Trophoblast cell (in vitro differentiated cells and primary cell): ENCODE measurements around the gene BABAM2.
A peak's percentile ranks its signal among the peaks of the same experiment; 100 is the strongest.

Experiments
- DNase-seq, 2 donors: peaks; one replicate each; pipeline ENCODE4 v3.0.0-alpha.2; 2016
- H2AFZ ChIP-seq: 2 replicates; pipeline ENCODE4 v1.6.1; 2013; ENCODE audit warnings: low read length, moderate library complexity, mild to moderate bottlenecking; ENCODE audit not compliant: insufficient read depth, poor library complexity
- H2AK5ac ChIP-seq: 2 replicates; pipeline ENCODE4 v1.6.1; 2013; ENCODE audit warnings: mild to moderate bottlenecking, low read length
- H2BK120ac ChIP-seq: 2 replicates; pipeline ENCODE4 v1.6.1; 2013; ENCODE audit warnings: low read length, mild to moderate bottlenecking, moderate library complexity; ENCODE audit not compliant: insufficient read depth, poor library complexity
- H2BK12ac ChIP-seq: 2 replicates; pipeline ENCODE4 v1.6.1; 2013; ENCODE audit warnings: mild to moderate bottlenecking, low read length, moderate library complexity
- H2BK5ac ChIP-seq: 2 replicates; pipeline ENCODE4 v1.6.1; 2013; ENCODE audit warnings: low read length, low read depth, moderate library complexity, mild to moderate bottlenecking; ENCODE audit not compliant: poor library complexity
- H3K14ac ChIP-seq: 2 replicates; pipeline ENCODE4 v1.6.1; 2013; ENCODE audit warnings: mild to moderate bottlenecking, low read length
- H3K18ac ChIP-seq: 2 replicates; pipeline ENCODE4 v1.6.1; 2013; ENCODE audit warnings: mild to moderate bottlenecking, low read length
- H3K23ac ChIP-seq: 2 replicates; pipeline ENCODE4 v1.6.1; 2013; ENCODE audit warnings: low read length
- H3K27ac ChIP-seq: 2 replicates; pipeline ENCODE4 v1.5.1; 2013; ENCODE audit warnings: low read depth, mild to moderate bottlenecking, inconsistent platforms, low read length, moderate library complexity
- H3K27me3 ChIP-seq: 2 replicates; pipeline ENCODE4 v1.6.1; 2013; ENCODE audit warnings: inconsistent platforms, mild to moderate bottlenecking, low read length, moderate library complexity; ENCODE audit not compliant: insufficient read depth
- H3K36me3 ChIP-seq, 2 experiments: 1 replicate in 1 of 2; 2 replicates in 1 of 2; pipeline ENCODE4 v1.6.1; 2013; ENCODE audit warnings: low read length in 2 of 2, mild to moderate bottlenecking in 2 of 2, moderate library complexity in 1 of 2; ENCODE audit not compliant: insufficient read depth in 2 of 2, control insufficient read depth in 1 of 2
- H3K4ac ChIP-seq: 2 replicates; pipeline ENCODE4 v1.6.1; 2013; ENCODE audit warnings: low read depth, mild to moderate bottlenecking, low read length, moderate library complexity
- H3K4me1 ChIP-seq, 2 experiments: 1 replicate in 1 of 2; 2 replicates in 1 of 2; pipeline ENCODE4 v1.6.1; 2013; ENCODE audit warnings: low read length in 2 of 2, mild to moderate bottlenecking in 2 of 2, moderate library complexity in 1 of 2; ENCODE audit not compliant: insufficient read depth in 2 of 2, control insufficient read depth in 1 of 2
- H3K4me2 ChIP-seq: 2 replicates; pipeline ENCODE4 v1.6.1; 2013; ENCODE audit warnings: inconsistent platforms, mild to moderate bottlenecking, low read length, moderate library complexity
- H3K4me3 ChIP-seq: 2 replicates; pipeline ENCODE4 v1.5.1; 2013; ENCODE audit warnings: mild to moderate bottlenecking, low read depth, low read length, inconsistent platforms
- H3K79me1 ChIP-seq: one replicate; pipeline ENCODE4 v1.6.1; 2013; ENCODE audit warnings: low read length
- H3K79me2 ChIP-seq: 2 replicates; pipeline ENCODE4 v1.6.1; 2013; ENCODE audit warnings: low read length, mild to moderate bottlenecking; ENCODE audit not compliant: control insufficient read depth, insufficient read depth, poor library complexity
- H3K9ac ChIP-seq: 2 replicates; pipeline ENCODE4 v1.6.1; 2013; ENCODE audit warnings: mild to moderate bottlenecking, low read length
- H3K9me3 ChIP-seq: 2 replicates; pipeline ENCODE4 v1.6.1; 2013; ENCODE audit warnings: low read depth, mild to moderate bottlenecking, control low read depth, inconsistent platforms, low read length; ENCODE audit not compliant: insufficient read depth
- H4K12ac ChIP-seq: 2 replicates; pipeline ENCODE4 v1.6.1; 2013; ENCODE audit warnings: low read depth, mild to moderate bottlenecking, low read length, moderate library complexity
- H4K8ac ChIP-seq: 2 replicates; pipeline ENCODE4 v1.6.1; 2013; ENCODE audit warnings: low read depth, mild to moderate bottlenecking, low read length, moderate library complexity
- H4K91ac ChIP-seq: one replicate; pipeline ENCODE4 v1.6.1; 2013; ENCODE audit warnings: low read depth, mild to moderate bottlenecking, low read length, moderate library complexity
- WGBS: extraction: QIAGEN DNeasy Blood & Tissue Kit; methylation state at CpG from one replicate; pipeline ENCODE4 v1.1.7; 2013; ENCODE audit warnings: missing lambda C conversion rate; ENCODE audit not compliant: insufficient read length, insufficient coverage; ENCODE audit errors: extremely low coverage; 5-methylcytosine and 5-hydroxymethylcytosine counted together

BABAM2 gene

GRCh38 chr2:28174211-28174610 is 283.7 kb downstream of the BABAM2 start:
- Histone ChIP-seq H3K79me1 (peaks cover 7% of the 10 kb centered on the region), H3K23ac (no peak overlapping the region), H2AK5ac (no peak overlapping the region), H3K18ac (no peak overlapping the region), H3K4ac (no peak overlapping the region), H4K12ac (no peak overlapping the region), H3K9ac (no peak overlapping the region), H3K4me1 (peaks cover 4 to 5% of the 10 kb centered on the region in 2 experiments), H2BK12ac (no peak overlapping the region), H3K79me2 (no peaks in the 10 kb centered on the region), H2BK120ac (no peak overlapping the region), H4K8ac (no peak overlapping the region), H3K9me3 (no peaks in the 10 kb centered on the region), H3K4me3 (no peak overlapping the region), H3K27me3 (no peaks in the 10 kb centered on the region), H2BK5ac (no peak overlapping the region), H2AFZ (no peak overlapping the region), H3K36me3 (no peaks in the 10 kb centered on the region), H3K4me2 (no peak overlapping the region), H4K91ac (no peak overlapping the region), H3K14ac (no peak overlapping the region), H3K27ac (no peak overlapping the region)
- no peak for DNase-seq
- WGBS, result no CpG with 5 or more reads among the region's 4 CpGs

- no peak overlapping the region for H4K8ac ChIP-seq
- H3K14ac ChIP-seq, result no peak overlapping the region
- no peak overlapping the region for H2AFZ ChIP-seq
- no peak overlapping the region for H3K9ac ChIP-seq
- H2BK120ac ChIP-seq, result no peak overlapping the region
- H3K23ac ChIP-seq, result no peak overlapping the region
- H3K27ac ChIP-seq, result no peak overlapping the region
- no peaks in the 10 kb centered on the region for H3K9me3 ChIP-seq
- no peak overlapping the region for H3K18ac ChIP-seq
- no peak overlapping the region for H2BK12ac ChIP-seq
- no peak overlapping the region for H4K91ac ChIP-seq
- DNase-seq, result peak; percentile 27 to 41
- no peak overlapping the region for H3K4me2 ChIP-seq
- no peaks in the 10 kb centered on the region for H3K79me2 ChIP-seq
- H3K4ac ChIP-seq, result no peak overlapping the region
- WGBS, result no CpG with 5 or more reads among the region's 3 CpGs
- no peak overlapping the region for H3K4me3 ChIP-seq
- no peak overlapping the region for H2AK5ac ChIP-seq
- H4K12ac ChIP-seq, result no peak overlapping the region
- peaks cover 7% of the 10 kb centered on the region for H3K79me1 ChIP-seq
- H3K27me3 ChIP-seq, result no peaks in the 10 kb centered on the region
- no peak overlapping the region for H2BK5ac ChIP-seq
- H3K4me1 ChIP-seq, result peaks cover 4 to 5% of the 10 kb centered on the region in 2 experiments
- H3K36me3 ChIP-seq, result no peaks in the 10 kb centered on the region
These were observed 284.5 kb downstream of the BABAM2 start for GRCh38 chr2:28175028-28175427.

DNA sequence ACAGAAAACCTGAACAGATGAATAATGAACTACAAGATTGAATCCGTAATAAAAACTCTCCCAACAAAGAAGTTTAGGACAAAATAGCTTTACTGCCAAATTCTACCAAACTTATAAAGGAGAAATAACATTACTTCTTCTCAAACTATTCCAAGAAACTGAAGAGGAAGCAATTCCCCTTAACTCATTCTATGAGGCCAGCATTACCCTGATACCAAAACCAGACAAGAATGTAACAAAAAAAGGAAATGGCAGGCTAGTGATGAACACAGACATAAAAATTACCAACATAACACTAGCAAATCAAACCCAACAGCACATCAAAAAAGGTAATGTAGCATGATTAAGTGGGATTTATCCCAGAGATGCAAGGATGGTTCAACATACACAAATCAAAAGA is 288.4 kb downstream of the BABAM2 start:
- Histone ChIP-seq H4K8ac (no peak overlapping the region), H3K79me1 (no peaks in the 10 kb centered on the region), H3K23ac (no peak overlapping the region), H3K79me2 (no peaks in the 10 kb centered on the region), H4K12ac (no peak overlapping the region), H3K4ac (no peak overlapping the region), H2BK5ac (no peak overlapping the region), H2AFZ (no peak overlapping the region), H3K4me2 (no peak overlapping the region), H3K14ac (no peak overlapping the region), H3K4me1 (no peaks in the 10 kb centered on the region), H2AK5ac (no peak overlapping the region), H3K18ac (no peak overlapping the region), H3K27me3 (no peaks in the 10 kb centered on the region), H3K4me3 (no peak overlapping the region), H2BK120ac (no peak overlapping the region), H3K27ac (no peak overlapping the region), H3K9me3 (no peaks in the 10 kb centered on the region), H4K91ac (no peak overlapping the region), H3K36me3 (no peaks in the 10 kb centered on the region), H3K9ac (no peak overlapping the region), H2BK12ac (no peak overlapping the region)
- DNase-seq, result peak in 1 of 2 donors; percentile 64
- WGBS, result no CpG with 5 or more reads among the region's 1 CpG

GRCh38 chr2:28181801-28182200 is 291.3 kb downstream of the BABAM2 start:
- Histone ChIP-seq H3K4me1 (no peaks in the 10 kb centered on the region), H3K4me3 (no peak overlapping the region), H4K91ac (no peak overlapping the region), H2BK12ac (no peak overlapping the region), H2AK5ac (no peak overlapping the region), H3K79me1 (no peaks in the 10 kb centered on the region), H3K4ac (no peak overlapping the region), H4K12ac (no peak overlapping the region), H3K36me3 (no peaks in the 10 kb centered on the region), H2AFZ (no peak overlapping the region), H3K18ac (no peak overlapping the region), H2BK120ac (no peak overlapping the region), H3K9me3 (no peaks in the 10 kb centered on the region), H3K14ac (no peak overlapping the region), H4K8ac (no peak overlapping the region), H3K23ac (no peak overlapping the region), H3K79me2 (no peaks in the 10 kb centered on the region), H3K4me2 (no peak overlapping the region), H3K27me3 (no peaks in the 10 kb centered on the region), H3K9ac (no peak overlapping the region), H3K27ac (no peak overlapping the region), H2BK5ac (no peak overlapping the region)
- no CpG with 5 or more reads among the region's 3 CpGs for WGBS
- no peak for DNase-seq
